Adrenal gland (tissue), 5 donors: ENCODE data around the gene CNPPD1.

Experiments
- CTCF ChIP-seq, 6 experiments: fragments of 450-650 bp in 4 of 6; fragments of 200-600 bp in 2 of 6; sonication (generic) in 1 of 6; IDR thresholded peaks; 1 replicate in 5 of 6; 2 replicates in 1 of 6; pipeline versions ENCODE4 v1.5.1 to v1.8.0; 2016 to 2021; ENCODE audit warnings: antibody characterized with exemption in 6 of 6, mild to moderate bottlenecking in 2 of 6, moderate library complexity in 1 of 6
- POLR2A ChIP-seq, 2 donors: fragments of 450-650 bp; IDR thresholded peaks; one replicate each; pipeline ENCODE4 v1.6.1; 2017; ENCODE audit warnings: antibody characterized with exemption in 2 of 2, mild to moderate bottlenecking in 2 of 2, moderate library complexity in 1 of 2
- donor health status: DM: no; HTN: no; CAD: no.

- no peak for TF ChIP-seq CTCF (IDR thresholded peaks at IDR 0.05)
- TF ChIP-seq POLR2A (IDR thresholded peaks at IDR 0.05): no peak
Measured at GRCh38 chr2:219131327-219131726, 45.4 kb downstream of the CNPPD1 start.
